GM18498 (cell line): ENCODE measurements around the gene ST6GALNAC3.
"Not testable (repeated sequence)": the region's sequence is repeated elsewhere in the genome, so short reads cannot be mapped to it uniquely, and the experiment has no call there.

Experiments
- ATAC-seq: cut with Tn5 transposase; IDR thresholded peaks from one replicate; pipeline ENCODE4 v1.9.1; 2021; ENCODE audit warnings: mild to moderate bottlenecking, moderate library complexity; ENCODE audit not compliant: unreplicated experiment

ST6GALNAC3 gene

DNA sequence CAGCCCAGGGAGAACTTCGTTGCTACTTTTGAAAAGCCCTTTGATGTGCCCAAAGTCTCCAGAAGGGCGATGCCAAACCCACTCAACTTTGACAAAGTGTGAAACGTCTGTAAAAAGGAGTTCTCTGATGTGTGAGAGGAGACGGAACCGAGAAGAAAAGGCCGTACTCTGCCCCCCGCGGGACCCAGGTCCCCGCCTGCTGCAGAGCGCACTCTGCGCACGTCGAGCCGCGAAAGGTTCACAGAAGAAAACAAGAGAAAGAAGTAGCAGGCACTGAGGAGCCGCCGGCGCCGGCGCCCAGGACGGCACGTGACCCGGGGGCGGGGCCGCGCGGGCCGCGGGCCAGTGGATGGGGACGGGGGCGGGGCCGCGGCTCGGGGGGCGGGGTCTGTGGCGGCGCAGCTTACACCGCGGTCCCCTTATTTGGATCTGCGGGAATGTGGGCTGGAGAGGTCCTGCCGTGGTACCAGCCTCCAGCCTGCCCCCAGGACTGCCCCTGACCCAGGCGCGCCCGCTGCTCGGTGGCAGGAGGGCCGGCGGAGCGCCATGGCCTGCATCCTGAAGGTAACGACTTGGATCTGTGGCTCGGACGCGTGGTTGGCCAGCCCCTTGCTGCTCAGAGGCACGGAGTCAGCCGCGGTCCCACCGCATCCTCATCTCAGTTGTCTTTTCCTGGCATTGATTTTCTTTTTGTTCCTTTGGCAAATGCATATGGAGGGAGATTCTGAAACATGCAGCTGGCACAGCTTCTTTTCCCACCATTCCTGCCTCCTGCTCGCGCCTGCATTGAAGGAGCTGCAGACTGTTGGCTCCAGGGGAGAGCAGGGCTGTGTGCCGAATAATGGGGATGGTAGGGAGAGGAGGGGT, at the start of gene ST6GALNAC3:
TSS of gene ST6GALNAC3 (plus strand) at position 426 of the 867 bp plus-strand sequence.
- ATAC-seq: peak; percentile 91

- no peak for ATAC-seq
Observed at GRCh38 chr1:76027341-76027740, 47.2 kb upstream of the ST6GALNAC3 start.

- no peak for ATAC-seq
Observed at GRCh38 chr1:76029331-76029730, 45.2 kb upstream of the ST6GALNAC3 start.

DNA sequence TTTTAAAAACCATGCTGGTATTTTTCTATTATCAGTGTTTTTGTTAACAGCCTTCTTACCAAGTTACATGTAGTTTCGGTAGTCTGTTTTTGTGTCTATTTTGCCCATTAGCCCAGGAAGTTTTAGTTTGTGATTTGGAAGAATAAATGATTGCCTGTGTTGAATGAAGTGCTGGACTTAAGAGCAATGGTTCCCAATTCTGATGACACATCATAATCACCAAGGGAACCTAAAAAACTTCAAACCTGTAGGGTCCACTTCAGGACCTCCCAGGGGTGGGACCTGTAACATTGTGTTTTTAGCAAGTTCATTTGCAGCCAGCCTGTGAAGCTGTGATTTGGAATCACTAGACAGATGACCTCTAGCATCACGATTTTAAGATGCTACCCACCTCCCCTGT, 43.0 kb upstream of the ST6GALNAC3 start:
- no peak for ATAC-seq

- no peak for ATAC-seq
Observed at GRCh38 chr1:76033800-76034475, 40.6 kb upstream of the ST6GALNAC3 start.

- ATAC-seq: no peak
Observed at GRCh38 chr1:76035053-76035452, 39.5 kb upstream of the ST6GALNAC3 start.

- no peak for ATAC-seq
Observed at GRCh38 chr1:76037324-76037723, 37.2 kb upstream of the ST6GALNAC3 start.

GRCh38 chr1:76038287-76039004, 36.1 kb upstream of the ST6GALNAC3 start:
- ATAC-seq: no peak

- ATAC-seq: no peak
Observed at GRCh38 chr1:76046149-76046548, 28.4 kb upstream of the ST6GALNAC3 start.

DNA sequence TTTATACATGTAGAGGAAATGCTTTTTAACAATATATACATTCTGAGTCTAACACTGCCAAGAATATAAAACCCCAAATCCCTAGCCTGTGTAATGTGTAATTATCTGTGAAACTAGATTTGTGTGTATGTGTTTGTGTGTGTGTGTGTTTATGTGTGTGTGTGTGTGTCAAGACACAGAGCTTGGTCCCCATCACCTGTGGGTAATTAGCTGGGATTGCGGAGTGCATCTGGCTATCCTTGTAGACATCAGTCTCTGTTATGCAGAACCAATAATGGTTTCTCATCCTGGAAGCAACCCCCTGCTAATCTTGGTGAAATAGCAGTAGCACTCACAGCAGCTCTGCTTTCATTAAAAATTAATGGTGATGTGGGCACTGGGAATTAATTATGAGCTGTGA, 26.3 kb upstream of the ST6GALNAC3 start:
- ATAC-seq: no peak

- no peak for ATAC-seq
Observed at GRCh38 chr1:76048926-76049325, 25.6 kb upstream of the ST6GALNAC3 start.

DNA sequence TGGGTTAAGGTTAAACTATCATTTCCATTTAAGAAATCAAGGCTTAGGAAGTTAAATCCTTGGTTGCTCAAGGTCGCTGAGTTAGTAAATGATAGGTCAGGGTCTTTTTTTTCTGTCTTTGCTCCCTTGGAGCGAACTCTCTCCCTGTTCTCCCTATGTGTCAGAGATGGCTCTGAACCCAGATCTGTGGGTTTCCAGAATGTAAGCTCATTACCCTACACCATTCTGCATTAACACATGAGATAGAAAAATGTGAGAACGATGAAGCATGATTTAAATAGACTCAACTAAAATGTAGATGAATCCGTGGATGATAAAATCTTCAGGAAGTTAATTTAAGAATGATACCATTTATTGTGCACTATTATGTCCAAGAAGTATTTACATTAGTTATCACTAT, 25.0 kb upstream of the ST6GALNAC3 start:
- ATAC-seq: no peak

- ATAC-seq: not testable (repeated sequence)
Observed at GRCh38 chr1:76050073-76050472, 24.5 kb upstream of the ST6GALNAC3 start.

DNA sequence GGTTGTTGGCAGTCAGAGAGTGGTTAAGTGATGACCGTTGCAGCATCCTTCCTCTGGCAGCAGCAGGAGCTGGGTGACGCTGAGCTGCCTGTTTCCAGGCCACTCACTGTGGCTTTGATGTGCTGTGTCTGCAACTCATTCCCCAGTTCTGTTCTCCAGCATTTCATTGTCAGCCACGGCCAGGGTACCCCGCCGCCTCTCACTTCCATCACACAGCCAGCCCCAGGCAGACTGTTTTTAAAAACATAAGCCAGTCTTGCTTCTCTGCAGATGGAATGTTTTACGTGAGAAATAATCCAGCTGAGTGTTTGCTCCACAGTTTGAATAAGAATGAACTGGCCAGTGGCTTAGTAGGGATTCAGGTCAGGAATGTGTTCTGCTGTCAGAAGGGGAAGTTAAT, 21.5 kb upstream of the ST6GALNAC3 start:
- ATAC-seq: no peak

DNA sequence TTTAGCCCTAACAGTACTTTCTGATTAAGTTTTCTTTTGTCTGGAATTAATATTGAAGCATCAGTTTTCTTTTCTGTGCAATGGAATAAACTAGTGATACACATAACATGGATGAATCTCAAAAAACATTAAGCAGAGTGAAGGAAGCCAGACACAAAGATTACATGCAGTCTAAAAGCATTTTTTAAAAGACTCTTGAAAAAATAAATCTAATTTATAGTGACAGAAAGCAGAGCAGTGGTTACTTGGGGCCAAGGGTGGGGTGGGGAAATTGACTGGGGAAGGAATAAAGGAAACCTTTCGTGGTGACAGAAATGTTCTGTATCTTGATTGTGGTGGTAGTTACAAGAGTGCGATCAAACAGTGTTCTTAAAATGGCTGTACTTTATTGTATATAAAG, 20.2 kb upstream of the ST6GALNAC3 start:
- no peak for ATAC-seq

GRCh38 chr1:76055987-76056386, 18.6 kb upstream of the ST6GALNAC3 start:
- no peak for ATAC-seq

- ATAC-seq: no peak
Observed at GRCh38 chr1:76059451-76059850, 15.1 kb upstream of the ST6GALNAC3 start.

DNA sequence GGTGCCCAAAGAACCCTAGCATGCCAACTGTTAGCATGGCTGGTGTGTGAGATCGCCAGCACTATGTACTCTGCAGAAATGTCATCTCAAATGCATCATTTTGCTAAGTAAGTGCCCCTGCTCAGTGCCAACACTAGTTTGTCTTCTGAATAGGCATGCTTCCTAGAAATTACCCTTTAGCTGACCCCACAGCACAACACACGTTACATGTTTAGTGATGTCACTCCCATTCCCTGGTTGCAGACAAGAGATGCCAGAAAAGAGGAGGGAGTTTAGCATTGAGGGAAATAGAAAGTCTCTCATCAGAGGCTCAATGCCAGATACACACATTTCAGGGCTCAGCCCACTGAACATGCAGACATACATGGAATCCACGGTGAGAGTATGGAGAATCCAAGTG, 9.3 kb upstream of the ST6GALNAC3 start:
- ATAC-seq: no peak

GRCh38 chr1:76066394-76066793, 8.2 kb upstream of the ST6GALNAC3 start:
- no peak for ATAC-seq

DNA sequence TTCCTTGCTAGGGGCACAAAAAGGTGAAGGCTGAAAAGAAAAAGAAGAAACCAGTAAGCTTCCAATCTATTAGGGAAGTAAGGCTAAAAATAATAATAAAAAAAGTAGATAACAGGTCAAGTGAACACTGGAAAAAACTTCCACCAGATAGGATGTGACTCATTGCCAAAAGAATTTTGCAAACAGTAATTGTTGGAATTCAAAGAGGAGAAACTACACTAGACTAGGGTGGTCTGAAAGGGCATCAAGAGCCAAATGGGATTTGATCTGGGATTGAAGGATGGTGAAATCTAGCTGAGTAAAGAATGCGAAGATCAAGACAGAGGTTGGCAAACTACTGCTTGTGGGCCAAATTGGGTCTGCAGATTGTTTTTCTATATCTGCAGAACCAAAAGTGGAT, 6.0 kb upstream of the ST6GALNAC3 start:
- ATAC-seq: no peak

- no peak for ATAC-seq
Observed at GRCh38 chr1:76068953-76069561, 5.5 kb upstream of the ST6GALNAC3 start.
